Activated CD8-positive, alpha-beta memory T cell treated with anti-CD3 and anti-CD28 coated beads, Interleukin-2, amount 50 U/mL, for 4 hours (primary cell): ENCODE results near the gene DHCR24.
"Not testable (repeated sequence)": the region's sequence is repeated elsewhere in the genome, so short reads cannot be mapped to it uniquely, and the experiment has no call there.

Experiments used
- DNase-seq: peaks from one replicate; pipeline ENCODE4 v3.0.0-alpha.2; 2020

DHCR24 gene

GRCh38 chr1:54887665-54888071 is 673 bp upstream of the DHCR24 start:
- DNase-seq: no peak

GRCh38 chr1:54885807-54886723 is 930 bp downstream of the DHCR24 start:
- no peak for DNase-seq

DNA sequence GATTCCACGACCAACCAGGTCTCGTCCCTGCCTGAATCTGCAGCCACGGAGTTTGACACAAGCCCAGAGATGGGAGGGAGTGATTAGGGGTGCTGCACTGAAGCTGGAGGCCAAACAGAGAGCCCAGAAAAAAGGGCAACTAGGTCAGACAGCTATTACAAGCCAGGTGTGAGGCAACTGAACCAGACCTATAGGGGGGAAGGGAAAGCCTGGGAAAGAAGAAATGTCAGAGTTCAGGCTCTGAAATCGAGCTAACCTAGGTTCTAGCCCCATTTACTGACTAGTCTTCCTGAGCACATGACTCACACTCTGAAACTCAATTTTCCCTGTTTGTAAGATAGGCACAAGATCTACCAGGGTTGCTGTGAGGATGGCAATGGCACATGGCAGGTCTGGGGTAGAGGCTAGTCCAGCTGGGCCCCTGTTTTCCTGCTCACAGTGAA is 1.7 kb downstream of the DHCR24 start:
- no peak for DNase-seq

GRCh38 chr1:54884768-54885167 is 2.2 kb downstream of the DHCR24 start:
- no peak for DNase-seq

GRCh38 chr1:54884135-54884586 is 2.8 kb downstream of the DHCR24 start:
- DNase-seq: no peak

DNA sequence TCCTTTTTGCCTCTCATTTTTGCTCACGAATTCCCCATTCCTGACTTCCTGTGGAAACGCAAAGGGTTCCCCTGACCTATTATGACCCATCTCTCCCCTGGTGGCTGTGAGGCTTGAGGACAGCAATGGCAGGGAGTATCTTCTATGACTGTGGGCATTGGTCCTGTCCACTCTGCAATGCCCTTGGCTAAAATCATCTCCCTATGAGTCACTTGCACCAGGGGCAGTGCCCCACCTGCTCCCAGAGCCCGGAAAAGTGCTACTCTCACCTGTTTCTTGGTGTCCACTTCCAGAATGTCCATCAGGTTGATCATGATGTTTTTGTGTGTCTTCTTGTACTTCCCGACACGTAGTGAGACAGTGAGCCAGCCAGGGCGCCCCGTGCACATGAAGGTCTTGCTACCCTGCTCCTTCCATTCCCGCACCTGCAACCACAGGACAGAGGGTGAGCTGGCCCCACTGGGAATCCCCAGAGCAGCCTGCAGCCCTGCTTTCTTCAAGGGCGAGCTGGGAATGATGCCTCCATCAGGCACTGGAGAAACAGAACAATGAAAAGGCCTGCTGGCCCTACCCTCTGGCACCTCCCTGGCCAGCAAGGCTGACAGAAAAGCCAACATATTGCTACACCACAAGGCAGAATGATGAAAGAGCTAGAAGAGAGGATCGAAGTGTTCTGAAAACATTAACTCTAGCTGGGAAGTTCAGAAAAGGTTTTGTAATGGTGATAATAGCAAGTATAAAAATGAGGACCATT is 3.5 kb downstream of the DHCR24 start:
- no peak for DNase-seq

DNA sequence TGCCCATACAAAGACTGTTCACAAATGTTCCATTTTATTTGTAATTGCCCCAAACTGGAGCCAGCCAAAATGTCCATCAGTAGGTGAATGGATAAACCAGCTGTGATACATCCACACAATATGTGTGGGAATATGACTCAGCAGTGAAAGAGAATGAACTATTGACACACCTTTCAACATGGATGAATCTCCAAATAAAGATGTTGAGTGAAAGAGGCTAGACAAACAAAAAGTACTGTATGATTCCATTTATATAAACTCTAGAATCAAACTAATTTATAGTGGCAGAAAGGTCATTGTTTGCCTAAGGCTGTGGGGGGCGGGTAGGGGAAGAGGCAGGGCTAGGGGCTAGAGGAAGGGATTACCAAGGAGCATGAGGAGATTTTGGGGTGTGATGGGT is 4.5 kb downstream of the DHCR24 start:
- no peak for DNase-seq

DNA sequence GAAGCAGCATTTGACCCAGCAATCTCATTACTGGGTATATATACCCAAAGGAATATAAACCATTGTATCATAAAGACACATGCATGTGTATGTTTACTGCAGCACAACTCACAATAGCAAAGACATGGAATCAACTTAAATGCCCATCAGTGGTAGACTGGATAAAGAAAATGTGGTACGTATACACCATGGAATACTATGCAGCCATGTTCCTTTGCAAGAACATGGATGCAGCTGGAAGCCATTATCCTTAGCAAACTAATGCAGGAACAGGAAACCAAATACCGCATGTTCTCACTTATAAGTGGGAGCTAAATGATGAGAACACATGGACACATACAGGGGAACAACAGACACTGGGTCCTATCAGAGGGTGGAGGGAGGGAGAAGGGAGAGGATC is 5.4 kb downstream of the DHCR24 start:
- DNase-seq: not testable (repeated sequence)

DNA sequence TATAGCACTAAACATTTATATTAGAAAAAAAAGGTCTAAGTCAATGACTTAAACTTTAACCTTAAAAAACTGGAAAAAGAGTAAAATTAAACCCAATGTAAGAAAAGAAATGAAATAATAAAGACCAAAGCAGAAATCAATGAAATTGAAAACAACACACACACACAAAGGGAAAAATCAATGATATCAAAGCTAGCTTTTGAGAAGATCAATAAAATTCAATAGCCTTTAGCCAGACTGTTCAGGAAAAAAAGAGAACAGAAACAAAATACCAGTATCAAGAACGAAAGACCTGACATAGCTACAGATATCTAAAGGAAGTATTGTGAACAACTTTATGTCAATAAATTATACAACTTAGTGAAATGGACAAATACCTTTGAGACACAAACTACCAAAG is 7.1 kb downstream of the DHCR24 start:
- no peak for DNase-seq

- DNase-seq: no peak
Measured at GRCh38 chr1:54876814-54877213, 10.2 kb downstream of the DHCR24 start.

DNA sequence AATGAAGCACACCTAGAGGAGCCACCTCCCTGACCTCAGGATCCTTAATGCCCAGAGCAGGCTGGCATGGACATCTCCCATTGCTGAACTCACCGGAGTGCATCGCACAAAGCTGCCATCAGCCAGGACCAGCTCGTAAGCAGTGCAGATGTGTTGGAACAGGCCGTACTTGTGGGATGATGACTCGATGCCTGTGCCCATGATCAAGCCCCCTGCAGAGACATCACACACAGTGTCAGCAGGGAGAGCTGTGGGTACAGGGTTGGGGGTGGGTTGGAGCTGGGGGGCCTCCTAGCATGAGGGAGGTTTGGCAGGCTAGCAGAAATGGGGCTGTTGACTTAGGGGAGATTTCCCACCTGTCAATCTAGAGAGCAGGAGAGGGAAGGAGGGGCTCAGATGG is 12.0 kb downstream of the DHCR24 start:
- no peak for DNase-seq

- DNase-seq: no peak
Measured at GRCh38 chr1:54874079-54874830, 12.7 kb downstream of the DHCR24 start.

GRCh38 chr1:54872036-54872331 is 15.0 kb downstream of the DHCR24 start:
- DNase-seq: no peak

DNA sequence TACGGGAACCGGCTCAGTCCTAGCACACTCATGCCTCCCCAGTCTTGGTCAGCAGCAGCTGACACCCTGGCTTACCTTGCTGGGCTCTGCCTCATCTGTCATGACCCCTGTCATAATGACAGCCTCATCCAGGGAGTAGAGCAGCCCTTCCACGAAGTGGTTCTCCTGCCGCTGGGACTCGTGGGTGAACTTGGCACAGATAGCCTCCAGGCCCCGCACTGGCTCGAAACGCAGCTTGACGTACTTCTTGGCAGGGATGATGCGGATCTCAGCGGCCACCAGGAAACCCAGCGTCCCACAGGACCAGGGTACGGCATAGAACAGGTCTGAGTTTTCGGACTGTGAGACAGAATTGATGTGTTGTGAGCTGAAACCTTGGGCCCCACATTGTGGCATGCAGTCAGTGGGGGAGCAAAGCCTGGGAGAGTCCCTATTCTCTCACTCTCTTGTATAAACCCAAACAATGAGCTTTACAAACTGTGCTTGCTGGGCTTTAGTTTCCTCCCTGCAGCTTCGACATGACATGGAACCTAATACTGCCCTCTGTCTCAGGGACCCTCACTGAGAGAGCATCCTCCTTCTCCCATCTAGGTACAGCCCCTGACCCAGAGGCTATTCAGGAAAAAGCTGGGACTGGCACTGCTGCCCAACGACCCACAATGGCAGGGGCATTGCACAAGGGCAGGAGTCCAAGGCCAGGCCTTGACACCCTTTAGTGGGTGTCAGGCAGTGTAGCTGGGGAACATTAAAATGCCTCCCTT is 15.5 kb downstream of the DHCR24 start:
- no peak for DNase-seq

- no peak for DNase-seq
Measured at GRCh38 chr1:54870869-54871268, 16.1 kb downstream of the DHCR24 start.

GRCh38 chr1:54869173-54869851 is 17.7 kb downstream of the DHCR24 start:
- no peak for DNase-seq

DNA sequence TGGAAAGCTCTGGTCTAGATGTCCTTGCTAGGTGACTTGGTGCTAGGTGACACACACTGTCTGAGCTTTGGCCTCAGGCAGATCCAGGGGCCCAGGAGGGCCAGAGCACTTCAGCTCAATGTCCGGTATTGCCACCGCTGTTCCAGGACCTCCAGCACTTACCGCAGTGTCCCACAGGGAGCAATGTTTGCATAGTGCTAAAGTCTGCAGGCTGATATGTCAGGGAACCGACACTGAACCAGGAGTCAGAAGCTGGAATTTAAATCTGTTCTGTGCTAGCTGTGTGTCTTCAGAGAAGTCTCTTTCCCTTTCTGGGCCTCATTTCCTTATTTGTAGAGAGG is 19.3 kb downstream of the DHCR24 start:
- DNase-seq: no peak

GRCh38 chr1:54866801-54867716 is 19.9 kb downstream of the DHCR24 start:
- DNase-seq: no peak

DNA sequence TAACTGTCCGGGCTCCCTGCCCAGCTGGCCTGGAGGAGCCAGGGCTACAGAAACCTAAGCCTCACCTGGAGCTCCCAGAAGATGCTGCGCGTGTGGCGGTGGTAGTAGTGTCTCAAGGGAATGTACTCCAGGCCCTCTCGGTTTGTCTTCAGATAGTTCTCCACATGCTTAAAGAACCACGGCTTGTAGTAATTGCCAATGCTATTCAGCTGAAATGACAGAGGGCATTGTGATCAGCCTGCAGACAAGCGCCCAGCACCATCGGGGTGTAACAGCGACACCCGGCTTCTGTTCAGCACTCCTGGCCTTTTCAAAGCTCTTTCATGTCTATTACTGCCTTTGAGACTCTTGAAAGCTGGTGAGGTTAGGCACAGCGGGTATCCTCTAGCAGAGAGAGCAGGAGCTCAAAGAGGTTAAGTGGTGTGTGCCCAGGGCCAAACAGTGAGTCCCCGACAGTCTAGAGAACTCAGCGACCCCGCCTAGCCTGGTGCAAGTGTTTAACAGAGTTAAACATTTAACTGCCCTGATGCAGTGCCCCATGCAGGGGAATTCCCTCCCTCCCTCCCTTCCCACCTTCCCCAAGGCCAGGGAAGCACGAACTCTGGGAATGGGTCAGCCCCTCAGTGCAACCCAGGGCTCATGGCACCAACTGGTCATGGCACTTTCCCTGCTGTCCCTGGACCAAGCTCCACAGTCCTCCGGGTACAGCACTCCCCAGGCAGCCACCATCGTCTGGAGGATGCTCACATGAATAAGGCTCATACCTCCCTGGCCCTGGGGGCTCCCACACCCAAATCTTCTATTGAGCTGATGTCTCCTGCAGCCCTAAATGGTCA is 21.5 kb downstream of the DHCR24 start:
- DNase-seq: no peak
